Measurements from ENCODE around the gene PDE4D.

Gene PDE4D

DNA sequence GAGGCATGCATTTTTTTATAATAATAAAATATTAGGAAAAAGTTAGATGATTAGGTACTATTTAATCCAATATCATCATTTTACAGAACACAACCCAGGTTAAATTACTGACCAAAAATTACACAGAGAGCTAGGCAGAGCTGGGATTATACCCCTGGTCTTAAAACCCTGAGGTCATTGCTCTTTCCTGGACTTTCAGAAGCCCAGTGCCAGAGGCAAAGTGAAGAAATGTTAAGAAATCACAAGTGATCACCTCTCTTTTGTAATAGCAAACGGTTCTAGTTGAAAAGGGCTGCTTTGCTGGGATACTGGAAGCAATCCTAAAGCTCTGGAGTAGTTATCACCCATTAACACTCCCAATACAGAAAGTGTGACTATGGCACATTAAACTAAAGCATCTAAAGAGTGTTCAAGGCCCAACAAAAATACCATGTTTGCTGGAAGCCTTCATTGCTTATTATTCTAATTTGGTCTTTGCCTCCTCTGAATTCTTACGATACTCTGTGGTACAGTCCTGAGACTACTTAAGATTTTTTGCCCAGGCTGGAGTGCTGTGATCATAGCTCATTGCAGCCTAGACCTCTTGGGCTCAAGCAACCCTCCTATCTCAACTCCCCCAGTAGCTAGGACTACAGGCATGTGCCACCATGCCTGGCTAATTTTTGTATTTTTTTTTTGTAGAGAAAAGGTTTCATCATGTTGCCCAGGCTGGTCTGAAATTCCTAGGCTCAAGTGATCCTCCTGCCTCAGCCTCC, 734.7 kb downstream of the PDE4D start:
- DNase-seq: no peak

DNA sequence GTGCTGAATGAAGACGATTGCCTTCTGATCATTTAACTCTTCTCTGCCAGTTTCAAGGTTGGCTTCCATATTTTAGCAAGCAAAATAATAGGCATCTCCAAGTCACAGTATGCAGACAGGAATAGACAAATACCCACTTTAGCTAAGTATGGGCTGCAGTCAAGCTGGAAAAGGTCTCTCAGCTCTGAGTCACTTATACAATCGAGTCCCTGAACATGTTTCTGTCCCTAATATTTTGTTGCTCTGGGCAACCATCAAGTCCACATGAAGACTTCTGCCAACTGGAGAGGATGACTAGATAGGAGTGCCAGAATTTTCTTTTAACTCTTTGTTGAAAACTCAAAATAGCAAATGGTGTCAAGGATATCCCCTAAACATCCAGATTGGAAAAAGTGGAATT, 735.4 kb downstream of the PDE4D start:
- DNase-seq: no peak

DNA sequence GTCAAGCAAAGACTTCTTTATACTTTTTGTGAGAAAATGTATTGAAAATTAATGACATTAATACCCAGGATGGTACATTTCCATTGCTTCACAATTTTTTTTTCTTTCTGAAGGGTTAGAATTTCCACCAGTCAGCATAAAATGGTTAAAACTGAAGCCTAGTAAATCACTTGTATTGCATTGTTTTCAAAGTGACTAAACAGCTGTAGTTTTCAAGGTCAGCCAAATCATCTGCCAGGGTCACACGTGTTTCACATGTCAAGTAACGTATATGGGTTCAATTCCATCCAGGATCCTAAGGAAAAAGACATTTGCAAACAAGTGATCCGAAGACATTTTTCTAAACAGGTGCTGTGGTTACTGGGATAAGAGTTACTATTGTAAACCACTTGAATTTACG, 736.5 kb downstream of the PDE4D start:
- no peak for DNase-seq

DNA sequence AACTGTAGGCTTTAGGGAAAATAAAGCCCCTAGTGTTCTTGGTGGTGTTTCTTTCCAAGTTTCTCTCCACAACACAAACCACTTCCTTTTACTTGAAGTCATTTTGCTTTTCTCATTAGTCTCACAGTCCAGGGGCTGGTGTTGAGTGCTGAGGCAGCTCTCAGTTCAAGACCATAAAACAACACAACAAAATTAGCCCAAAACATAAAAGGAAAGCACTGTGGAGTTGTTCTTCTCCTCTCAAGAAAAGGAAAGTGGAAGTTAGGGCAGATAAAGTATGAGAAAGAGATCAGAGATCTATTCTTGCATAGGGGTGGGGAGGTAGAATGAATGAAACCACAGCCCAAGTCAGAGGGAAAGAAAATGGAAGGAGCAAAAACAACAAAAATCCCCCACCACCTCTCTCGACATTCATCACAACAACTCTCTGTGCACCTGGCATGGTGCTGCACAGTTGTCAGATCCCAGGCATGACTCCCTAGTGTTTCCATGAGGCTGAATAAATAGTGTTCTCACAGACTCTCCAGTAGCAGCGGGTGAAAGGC, 740.8 kb downstream of the PDE4D start:
- no peak for DNase-seq

DNA sequence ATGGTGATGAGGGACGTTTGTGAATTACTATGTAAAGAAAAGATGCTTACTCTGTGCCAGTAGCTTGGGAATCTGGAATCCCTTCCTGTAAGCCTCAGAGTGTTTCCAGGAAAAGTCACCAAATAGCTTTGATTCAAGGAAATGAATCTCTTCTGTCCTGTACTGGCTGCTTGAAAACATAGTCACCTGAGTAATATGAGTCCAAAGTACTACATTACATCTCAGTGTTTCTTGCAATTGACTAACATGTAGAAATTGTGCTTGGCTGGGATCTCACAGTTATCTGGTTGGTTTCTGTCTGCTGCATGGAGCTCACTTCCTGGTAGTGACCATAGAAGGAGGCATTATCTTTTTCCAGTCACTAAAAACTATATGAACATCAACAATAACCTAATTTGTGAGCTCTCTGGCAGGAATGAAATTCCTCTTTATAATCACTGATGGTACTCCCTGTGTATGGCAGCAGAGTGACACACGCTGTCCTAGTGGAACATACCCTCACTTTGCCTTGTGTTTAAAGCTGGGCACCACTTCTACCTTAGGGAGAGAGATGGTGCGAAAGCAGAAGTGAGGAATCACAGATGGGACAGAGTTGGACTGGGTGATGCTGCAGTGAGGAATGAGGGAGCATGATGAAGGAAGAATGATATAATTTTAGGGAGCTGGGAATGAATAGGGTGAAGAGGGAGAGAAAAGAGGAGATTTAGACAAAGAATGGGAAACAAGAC, 742.2 kb downstream of the PDE4D start:
- DNase-seq: no peak

DNA sequence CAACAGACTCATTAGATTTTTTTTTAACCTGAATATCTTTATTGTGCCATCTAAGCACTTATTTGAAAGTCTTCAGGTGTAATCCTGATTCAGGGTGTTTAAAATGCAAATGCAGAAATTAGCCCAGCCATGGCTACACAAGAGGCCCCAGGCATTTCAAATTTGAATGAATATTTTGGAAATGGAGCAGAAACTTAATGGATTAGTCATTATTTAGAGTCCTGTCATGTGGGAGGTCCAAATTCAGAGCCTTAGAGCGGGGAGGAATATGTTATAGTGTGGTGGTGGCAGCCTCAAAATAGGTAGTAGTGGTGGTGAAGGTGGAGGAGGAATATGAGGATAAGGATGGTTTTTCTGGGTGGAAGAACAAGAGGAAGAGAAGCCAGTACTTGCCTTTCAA, 743.7 kb downstream of the PDE4D start:
- no peak for DNase-seq

DNA sequence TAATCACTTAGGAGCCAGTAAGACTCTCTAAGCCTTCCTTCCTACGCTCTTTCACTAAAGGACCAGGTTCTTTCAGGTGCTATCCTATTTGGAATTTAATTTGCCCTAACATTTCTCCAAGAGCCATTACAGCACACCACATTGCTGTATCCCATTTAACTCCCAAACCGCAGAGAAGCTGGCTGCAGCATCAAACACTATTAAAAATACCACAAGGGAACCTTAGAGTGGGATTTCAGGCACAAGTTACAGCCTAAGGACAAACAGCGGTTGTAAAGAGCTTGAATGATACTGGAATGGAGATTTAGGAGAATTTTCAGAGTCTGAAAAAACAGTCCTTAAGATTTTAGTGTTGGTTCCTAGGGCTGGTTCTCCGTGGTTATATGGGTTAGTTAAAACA, 744.3 kb downstream of the PDE4D start:
- no peak for DNase-seq

DNA sequence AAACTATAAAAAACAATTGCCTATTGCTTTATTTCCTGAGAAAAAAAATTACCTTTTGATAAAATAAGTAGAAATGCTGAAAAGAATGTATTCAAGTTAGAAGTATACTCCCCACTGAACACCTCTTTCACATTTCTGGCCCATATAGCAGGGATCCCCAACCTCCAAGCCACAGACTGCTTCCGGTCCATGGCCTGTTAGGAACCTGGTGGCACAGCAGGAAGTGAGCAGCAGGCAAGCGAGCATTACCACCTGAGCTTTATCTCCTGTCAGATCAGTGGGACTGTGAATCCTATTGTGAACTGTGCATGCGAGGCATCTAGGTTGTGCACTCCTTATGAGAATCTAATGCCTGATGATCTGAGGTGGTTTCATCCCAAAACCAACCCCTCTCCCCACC, 746.8 kb downstream of the PDE4D start:
- no peak for DNase-seq

DNA sequence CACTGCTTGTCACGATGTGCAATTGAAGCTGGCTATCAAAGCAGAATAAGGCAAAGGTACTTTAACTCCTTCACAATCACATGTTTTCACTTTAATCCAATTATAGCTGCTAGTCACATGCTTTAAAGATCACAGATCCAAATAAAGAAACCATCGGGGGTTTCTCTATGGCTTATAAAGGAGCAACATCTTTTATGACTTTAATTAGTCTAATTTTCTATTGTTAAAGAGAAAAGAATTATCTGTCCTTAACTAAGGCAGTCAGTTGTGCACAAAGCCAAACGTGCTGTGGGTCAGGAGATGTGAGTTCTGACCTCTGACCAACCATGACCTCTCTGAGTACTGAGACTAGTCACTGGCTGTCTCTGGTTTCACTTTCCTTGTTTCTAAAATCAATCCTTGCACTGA, 749.6 kb downstream of the PDE4D start:
- no peak for DNase-seq

DNA sequence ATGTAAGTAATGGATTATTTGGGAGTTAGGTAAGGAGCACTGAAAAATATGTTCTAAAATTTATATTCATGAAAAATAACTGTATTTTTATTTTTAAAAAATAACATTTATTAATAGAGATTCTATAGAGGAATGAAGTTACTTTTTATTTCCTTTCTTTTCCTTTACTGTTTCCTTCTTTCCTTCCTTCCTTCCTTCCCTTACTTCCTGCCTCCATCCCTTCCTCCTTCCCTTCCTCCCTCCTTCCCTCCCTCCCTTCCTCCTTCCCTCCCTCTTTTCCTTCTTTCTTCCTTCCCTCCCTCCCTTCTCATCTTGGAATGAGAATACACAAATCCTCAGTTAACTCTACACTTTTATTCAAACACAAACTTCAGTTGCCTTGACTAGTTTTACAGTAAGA, 750.6 kb downstream of the PDE4D start:
- DNase-seq: no peak

DNA sequence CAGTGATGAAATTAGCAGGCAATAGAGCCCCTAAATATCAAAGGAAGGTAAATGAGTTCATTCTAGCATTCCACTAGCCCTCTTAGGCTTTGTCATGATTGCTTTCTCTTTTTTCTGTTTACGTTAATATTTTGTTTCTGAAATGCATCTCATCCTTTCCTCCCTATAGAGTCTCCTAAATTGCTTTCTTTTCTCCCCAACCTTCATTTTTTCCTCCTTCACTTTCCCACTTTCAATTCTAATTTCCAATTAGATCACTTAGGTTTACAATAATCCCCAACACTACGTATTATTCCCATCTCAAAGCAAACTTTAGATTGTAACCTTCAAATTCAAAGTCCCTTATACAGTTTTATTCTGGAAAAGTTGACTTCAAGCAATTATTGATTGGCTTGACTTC, 751.4 kb downstream of the PDE4D start:
- no peak for DNase-seq

DNA sequence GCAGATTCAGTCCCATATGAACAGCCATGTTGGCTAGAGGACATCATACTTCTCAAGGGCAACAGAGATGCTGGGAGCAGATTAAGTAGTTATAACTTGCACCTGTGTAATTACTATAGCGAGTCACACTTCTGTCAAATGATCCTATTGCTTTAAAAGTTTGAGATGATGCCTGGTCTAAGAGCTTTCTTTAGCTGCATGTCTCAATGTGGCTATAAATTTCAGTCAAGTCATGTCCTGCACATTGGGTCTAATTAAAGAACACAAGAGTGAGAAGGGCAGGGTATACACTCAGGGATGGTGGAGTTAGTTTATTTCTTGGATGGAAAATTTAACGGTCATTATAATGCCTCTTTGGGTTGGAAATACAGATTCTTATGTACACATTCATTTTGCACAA, 753.4 kb downstream of the PDE4D start:
- no peak for DNase-seq

DNA sequence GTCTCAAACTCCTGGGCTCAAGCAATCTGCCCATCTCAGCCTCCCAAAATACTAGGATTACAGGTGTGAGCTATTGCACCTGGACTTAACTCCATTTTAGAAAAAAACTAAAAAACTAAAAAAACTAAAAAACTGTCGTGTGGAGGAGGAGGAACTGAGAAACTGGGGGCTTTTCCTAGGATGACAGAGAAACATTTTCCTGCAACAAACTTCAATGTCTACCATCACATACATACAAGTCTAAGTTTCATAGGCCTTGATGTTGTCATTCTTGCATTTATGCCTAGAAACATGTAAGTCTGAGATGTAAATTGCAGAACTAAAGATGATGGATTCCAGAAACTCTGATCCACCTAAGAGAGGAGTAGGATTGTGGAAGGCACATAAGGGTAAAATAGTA, 753.8 kb downstream of the PDE4D start:
- no peak for DNase-seq

DNA sequence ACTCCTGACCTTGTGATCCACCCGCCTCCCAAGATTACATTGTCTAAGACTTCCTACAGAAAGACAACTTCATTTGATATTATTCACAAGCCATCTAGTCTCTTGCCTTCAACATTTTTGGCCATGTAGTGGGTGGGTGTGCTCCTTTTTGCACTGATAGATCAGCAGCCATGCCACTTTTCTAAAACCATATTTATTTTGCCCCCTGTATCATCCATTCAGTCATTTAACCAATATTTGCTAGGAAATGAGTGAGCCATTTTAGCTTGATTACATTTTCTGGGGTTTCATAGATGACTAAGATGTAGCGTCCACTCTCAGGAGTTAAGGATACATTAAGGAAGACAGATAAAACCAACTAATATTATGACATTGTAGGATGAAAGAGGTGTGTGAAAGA, 755.0 kb downstream of the PDE4D start:
- DNase-seq: no peak

DNA sequence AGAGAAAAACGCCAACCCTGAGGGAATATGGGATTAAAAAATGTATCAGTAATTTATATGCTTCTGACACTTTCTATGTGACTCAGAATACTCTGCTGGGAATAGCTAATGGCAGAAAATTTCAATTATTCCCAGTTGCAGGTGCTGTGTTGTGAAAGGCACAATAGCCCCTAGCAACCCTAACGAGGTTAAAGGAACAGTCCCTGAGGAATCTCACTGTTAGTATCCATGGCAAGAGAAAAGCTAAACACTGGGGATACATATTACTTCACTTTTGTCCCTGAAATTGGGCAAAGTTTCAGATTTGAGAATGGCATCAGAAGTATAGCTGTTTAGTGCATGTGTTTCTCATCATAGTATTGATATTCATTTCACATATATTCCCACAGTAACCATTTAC, 755.7 kb downstream of the PDE4D start:
- DNase-seq: no peak

DNA sequence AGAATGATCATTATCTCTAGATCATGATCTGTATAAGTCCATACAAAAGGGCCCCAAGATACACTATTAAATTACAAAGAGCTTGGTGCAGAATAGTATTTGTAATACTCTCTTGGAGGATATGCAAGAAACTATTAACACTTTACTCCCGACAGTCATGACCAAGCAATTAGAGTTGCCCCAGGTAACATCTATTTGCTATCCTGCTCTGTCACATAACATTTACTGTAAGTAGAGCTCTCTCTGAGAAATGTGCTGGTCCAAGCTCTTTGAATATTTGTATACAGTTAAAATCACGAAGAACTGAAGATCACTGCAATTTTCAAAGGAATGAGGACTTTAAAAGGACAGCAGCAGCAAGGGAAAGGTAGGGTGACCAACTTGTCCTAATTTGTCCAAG, 757.0 kb downstream of the PDE4D start:
- DNase-seq: no peak

DNA sequence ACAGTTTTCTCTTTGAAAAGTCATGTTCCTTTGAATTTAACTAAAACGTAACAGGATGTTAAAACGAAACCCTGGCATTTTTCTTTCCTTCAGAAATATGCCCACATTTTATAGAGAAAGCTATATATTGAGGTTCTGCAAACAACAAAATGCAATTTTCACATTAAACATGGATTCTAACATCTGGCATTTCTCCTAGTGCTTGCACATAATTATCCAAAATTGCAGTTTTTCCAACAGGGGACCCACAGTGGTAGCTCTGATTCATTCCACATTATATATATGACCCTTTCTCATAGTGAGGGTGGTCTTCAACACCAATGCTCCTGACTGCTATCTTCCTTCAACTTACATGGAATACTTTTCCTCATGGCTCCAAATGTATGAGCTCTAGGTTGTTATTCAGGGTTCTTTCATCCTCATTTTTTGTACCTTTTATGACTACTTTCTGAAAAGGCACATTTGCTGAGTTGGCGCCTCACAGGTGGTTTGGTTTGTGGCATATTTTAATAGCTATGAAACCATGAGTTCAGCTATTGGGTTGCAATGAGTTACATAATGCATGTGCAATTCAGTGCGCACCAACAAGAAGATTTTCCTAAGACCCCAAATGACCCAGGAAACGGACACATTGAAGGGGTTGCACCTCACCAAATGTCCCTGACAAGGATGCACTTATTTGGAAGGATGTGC, 758.9 kb downstream of the PDE4D start:
- DNase-seq: no peak

DNA sequence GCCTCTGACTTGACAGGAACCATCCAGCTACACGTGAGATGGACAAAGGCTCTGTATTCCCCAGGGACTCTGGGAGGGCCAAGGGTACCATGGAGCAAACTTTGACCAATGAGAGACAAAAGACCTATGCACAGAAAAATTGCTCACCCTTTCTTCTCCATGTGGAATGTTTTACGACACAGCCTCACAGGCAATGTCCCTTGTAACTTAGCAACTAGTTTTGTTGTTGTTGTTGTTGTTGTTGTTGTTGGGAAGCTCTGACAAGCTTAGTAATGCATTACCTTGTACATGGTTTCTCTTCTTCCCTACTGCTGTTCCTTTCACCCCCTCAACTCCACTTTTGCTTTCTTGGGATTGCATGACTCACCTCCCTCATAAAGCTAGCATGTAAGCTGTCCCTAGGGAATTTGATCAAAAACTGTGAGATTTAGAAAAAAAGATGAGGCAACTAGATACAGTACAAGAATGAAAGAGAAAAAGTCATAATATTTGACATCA, 759.7 kb downstream of the PDE4D start:
- no peak for DNase-seq

DNA sequence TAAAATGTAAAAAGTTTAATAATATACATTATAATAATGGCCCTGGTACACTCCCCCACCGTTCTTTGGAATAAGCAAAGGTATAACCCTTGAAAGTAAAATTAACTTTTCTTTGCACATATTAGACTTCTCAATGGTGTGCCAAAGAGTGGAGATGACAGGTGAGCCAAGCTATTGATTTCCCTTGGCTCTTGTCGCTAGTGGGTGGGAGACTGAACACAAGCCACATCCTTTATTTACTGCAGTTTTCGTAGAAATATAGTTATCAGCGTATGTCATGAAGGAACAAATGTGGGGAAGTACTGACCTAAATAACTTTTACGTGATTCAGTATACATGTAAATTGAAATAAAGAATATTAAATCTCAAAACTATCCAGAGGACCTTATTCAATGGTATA, 761.4 kb downstream of the PDE4D start:
- DNase-seq: no peak

DNA sequence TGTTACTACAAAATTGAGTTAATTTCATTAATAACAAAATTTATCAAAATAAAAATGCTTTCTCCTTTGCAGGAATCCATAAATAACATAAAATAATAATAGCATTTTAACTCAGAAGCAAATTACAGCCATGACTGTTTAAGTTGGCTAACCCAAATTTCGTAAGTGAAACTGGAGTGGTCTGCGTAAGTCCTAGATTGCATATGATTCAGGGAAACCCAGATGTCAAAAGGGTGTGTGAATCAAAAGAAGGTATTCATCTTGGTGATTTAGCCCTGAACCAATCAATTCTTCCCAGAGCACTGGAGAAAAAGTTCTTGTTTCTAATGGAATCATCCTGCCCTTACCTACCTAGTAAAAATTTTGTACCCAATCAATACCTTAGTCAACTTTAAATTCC, 763.1 kb downstream of the PDE4D start:
- DNase-seq: no peak

DNA sequence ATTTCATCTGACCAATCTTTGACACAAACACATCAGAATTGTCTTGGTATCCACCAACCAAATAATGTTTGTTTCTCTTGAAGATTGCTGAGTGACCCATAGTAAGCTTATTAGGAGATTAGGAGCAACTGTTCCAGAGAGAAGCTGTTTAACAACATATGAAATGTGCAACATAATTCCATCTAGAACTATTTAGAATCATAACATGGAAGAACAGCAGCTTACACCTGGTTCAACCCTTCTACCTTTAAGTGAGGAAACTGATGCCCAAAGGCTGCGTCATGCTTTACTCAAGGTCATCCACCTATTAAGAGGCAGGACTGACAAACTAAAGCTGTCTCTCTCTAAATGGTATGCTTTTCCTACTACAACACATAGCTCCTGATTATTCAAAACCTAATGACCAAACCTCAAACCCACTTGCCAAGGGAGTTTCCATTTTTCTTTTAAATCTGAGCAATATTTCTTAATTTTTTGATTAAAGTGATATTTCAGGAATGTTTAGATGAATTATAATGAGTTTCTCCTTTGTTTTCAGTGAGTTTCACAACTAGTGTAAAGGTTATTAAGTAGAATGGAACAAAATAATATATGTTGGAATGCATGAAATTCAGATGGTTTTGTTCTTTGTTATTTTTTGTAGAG, 764.8 kb downstream of the PDE4D start:
- DNase-seq: no peak

DNA sequence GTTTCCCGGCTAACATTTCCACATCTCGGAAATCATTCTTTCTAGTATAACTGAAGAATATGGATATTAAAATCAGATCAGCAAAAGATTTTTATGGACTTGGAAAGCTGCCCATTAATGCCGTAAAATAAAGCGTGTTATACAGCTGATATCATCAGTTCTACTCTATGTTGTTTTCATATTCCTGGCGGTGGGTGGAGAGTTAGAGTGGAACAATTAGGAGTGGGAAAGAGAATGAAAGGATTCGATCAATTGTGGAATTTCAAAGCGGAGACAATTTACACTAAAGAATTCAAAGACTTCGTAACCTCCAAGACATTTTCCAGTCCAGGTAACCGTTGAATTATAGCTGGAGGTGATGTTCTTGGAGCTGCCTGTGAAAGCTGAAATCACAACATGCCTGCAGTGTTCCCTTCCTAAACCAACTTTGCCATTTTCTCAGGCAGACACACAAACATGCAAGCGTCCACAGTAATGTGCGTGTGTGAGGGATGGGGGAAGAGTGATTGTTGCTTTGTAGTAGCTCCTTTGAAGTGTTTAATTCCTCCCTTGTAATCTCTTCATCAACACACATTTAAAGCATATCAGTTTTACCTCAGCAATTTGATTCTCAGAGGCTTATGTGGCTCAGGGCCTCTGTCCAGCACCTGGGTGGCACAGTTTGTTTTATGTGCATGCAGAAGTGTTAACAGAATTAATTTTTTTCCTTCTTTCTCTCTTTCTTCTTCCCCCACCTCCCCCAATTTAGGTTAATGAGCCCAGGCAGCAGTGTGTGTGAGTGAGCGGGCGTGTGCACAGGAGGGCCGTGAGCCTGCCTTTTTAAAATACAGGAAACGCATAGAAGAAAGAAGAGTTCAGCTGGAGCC, 766.6 kb downstream of the PDE4D start:
- DNase-seq: peak; percentile 32

Data from right hindlimb (tissue), 1 donor.